GM04503 (cell line): ENCODE data around the gene RNF181.
"Not testable (repeated sequence)": the region's sequence is repeated elsewhere in the genome, so short reads cannot be mapped to it uniquely, and the experiment has no call there.

Experiments
- DNase-seq: peaks from one replicate; pipeline ENCODE4 v3.0.0-alpha.2; 2012; ENCODE audit warnings: low read depth

RNF181 gene

DNA sequence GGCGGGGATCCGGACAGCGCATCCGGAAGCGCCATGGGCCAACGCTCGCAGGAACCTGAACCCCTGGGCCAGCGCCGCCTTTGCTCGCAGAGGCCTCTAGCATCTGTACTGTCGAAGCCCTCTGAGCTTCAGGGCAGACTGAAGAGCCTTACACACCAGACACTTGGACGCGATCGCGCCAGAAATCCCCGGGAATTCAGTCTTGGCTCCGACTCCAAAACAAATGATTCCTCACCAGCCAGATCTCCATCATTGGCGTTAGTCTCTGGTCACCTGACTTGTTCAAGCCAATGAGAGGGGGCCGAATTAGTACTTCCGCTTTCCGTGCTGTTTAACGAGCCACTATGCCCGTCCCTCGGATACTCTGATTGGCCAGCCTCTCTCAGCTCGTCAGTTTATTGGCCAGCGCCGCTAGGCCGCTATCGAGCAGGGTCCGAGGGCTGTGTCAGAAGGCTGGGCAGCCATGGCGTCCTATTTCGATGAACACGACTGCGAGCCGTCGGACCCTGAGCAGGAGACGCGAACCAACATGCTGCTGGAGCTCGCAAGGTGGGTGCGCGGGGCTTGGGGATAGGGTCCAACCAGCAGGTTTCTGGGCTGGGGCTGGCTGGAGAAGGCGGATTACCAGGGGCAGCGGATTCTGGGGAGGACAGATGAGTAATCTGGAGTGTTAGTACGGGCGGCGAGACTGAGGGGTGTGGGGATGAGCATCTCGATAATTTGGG, at the start of gene RNF181:
RNF181 (plus strand) TSS at position 445 of the 725 bp plus-strand sequence; CDS start at position 464, 19 bp downstream.
- DNase-seq: peak; percentile 99

DNA sequence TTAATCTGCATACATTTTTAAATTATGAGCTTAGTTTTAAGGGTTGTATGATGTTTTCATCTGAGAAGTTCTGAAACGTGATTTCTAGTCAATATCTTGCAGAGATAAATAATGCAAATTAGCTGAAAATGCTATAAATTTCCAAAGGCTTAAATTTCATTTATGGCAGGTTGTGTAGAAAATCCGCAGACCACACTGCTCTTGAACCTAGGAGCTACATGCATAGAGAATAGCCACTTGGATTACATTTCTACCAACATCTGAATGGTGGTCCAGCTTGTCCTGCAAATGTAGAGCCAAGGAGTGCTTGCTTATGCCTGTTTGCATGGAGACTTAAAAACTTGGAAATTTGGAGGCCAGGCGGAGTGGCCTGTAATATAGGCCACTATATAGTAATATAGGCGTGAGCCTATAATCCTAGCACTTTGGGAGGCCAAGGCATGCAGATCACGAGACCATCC, 49.7 kb upstream of the RNF181 start:
- no peak for DNase-seq

GRCh38 chr2:85547089-85547858, 48.3 kb upstream of the RNF181 start:
- no peak for DNase-seq

DNA sequence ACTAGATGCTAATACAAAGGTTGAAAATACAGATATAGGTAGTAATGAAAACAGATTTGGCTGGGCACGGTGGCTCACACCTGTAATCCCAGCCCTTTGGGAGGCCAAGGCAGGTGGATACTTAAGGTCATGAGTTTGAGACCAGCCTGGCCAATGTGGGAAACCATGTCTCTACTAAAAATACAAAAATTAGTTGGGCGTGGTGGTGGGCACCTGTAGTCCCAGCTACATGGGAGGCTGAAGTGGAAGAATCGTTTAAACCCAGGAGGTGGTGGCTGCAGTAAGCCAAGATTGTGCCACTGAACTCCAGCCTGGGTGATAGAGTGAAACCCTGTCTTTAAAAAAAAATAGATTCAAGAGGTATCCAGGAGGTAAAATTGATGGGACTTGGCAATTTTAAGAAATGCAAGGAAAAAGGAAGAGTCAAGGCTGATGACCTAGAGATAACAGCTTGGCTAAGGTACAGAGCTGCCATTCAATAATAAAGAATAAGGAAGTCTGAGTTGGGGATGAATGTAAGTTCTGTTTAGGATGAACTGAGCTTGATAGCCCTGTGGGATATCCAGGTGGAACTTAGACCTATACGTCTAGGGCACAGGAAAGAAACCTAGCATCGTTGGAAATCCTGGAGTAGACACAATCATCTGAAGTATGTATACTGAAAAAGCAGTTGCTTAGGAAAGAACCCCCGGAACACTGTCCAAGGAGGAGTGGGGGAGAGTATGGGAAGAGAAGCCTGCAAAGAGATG, 47.5 kb upstream of the RNF181 start:
- DNase-seq: no peak

DNA sequence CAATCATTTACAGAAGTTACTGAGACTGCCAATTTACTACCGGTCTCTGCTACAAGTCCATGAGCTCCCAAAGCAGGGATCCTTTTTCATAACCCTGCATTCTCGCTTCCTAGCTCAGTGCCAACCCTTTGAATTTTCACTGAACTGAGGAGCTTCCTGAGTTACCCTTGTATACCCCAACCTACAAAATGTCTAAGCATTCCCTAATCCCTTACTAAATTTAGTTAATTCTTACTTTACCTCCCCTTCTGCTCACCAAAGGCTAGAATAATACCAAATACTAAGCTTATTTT, 47.0 kb upstream of the RNF181 start:
- DNase-seq: no peak

GRCh38 chr2:85549095-85549494, 46.5 kb upstream of the RNF181 start:
- DNase-seq: no peak

DNA sequence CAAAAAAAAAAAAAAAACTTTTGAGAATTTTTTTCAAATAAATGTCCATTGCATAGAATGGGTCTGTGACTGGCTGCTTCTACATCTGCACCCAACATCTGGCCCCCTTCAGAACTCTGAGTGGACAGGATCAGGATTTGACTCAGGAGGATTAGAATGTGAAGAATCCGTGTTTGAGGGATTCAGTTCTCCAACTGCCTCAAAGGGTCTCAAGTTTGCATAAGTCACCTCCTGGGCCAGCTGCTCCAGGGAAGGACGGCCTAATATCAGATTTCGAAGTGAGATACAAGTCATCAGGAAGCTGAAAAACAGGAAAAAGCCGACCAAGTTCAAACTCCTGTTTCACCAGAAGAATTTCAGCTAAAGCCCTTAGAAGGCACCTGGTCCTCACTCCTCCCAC, 45.7 kb upstream of the RNF181 start:
- peak; percentile 71 for DNase-seq

GRCh38 chr2:85550486-85550885, 45.1 kb upstream of the RNF181 start:
- no peak for DNase-seq

GRCh38 chr2:85551698-85552678, 43.6 kb upstream of the RNF181 start:
- no peak for DNase-seq

DNA sequence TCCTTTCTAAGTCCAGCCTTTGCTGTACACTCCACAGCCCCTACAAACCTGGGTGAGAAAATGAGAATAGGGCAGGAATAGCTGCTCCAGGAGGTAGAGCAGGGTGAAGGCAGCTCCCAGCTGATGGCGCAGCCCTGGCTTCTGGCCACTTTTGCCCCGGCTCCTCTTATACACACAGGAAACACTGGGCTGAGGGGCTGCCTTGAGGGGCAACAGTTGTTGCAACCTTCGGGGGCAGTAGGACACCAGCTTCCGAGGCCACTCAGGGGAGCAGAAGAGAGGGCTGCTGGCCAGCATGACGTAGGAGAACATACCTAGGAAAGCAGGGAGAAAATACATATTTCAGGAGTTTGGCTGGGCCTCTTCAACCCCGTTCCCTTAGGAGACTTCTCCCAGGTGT, 42.4 kb upstream of the RNF181 start:
- no peak for DNase-seq

- DNase-seq: no peak
These were observed 40.4 kb upstream of the RNF181 start for GRCh38 chr2:85554980-85555612.

DNA sequence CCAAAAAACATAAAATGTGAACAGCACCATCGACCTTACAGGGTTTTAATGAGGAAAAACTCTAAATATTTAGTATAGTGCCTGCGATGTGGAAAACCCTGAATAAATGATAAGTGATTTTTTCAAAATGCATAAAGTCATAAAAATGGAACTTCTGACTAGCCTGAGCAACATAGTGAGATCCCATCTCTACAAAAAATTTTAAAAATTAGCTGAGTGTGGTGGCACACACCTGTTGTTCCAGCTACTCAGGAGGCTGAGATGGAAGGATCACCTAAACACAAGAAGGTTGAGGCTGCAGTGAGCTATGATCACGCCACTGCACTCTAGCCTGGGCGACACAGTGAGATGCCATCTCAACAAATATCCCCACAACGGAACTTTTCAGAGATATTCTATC, 38.4 kb upstream of the RNF181 start:
- DNase-seq: no peak

GRCh38 chr2:85558160-85558559, 37.4 kb upstream of the RNF181 start:
- DNase-seq: no peak

DNA sequence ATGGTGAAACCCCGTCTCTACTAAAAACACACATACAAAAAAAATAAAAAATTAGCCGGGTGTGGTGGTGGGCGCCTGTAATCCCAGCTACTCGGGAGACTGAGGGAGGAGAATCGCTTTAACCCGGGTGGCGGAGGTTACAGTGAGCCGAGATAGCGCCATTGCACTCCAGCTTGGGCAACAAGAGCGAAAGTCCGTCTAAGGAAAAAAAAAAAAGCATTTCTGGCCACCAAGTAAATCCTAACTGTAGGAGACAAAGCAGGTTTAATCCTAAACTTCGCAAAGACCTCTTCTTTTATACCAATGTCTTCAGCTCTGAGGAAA, 35.2 kb upstream of the RNF181 start:
- DNase-seq: not testable (repeated sequence)

DNA sequence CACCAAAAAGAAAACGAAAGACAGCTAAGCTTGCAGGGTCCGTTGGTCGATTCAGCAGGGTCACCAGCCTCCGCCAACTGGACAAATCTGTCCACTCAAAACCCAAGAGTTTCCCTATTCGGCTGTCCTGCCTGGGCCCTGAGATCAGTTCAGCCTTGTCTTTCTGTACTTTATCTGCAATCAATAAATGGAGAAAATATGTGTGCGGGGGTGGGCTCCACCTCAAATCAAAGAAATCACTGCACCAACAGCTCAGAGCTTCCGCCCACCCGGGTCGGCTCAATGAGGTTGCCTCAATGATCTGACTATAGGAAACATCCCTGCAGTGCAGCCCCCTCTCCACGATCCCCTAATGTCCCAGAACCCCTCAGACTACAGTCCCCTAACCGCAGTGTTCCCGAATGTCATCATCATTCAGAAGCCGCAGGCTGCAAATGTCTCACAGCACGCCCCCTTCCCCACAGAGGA, 34.7 kb upstream of the RNF181 start:
- no peak for DNase-seq

DNA sequence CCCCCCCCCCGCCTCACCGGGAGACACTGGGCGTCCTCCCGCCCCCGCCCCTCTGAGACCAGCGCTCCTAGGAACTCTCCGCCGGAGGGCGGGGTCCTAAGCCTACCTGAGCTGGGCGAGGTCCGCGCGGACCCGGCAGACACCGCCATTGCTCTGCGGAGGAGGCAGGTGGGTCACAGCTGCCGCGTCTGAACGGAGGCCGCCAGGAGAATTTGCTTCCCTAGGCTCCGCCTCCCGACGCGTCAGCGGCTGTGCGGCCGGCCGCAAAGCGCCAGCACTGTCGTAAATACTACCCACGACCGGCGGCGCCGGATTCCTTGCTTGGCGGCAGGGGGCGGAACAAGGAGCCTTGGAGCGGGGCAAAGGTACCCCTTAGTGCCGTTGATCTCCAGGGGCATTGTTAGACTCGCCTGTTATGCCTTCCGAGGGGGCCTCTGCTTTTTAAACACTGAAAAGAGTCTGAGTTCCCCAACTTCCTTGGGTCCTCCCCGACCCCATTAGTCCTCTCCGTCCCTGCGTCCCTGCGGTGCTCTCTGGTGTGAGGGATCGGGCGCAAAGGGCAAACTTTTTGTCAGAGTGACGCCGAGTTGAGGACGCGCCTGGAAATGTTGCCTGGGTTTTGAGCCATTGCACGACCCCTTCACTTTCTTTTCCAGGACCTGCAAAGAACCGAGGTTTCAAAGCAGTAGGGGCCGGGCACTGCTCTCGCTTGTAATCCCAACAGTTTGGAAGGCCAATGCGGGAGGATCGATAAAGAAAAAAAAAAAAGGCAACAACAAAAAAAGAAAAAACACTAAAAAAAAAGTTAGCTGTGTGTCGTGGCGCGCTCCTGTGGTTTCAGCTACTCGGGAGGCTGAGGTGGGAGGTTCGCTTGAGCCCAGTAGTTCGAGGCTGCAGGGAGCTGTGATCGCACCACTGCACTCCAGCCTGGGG, 34.0 kb upstream of the RNF181 start, which contains the start of gene GGCX:
GGCX (minus strand) TSS at position 214 of the 933 bp plus-strand sequence; CDS start at position 149, 65 bp downstream.
- no peak for DNase-seq

- DNase-seq: no peak
These were observed 31.4 kb upstream of the RNF181 start for GRCh38 chr2:85564144-85564563.

DNA sequence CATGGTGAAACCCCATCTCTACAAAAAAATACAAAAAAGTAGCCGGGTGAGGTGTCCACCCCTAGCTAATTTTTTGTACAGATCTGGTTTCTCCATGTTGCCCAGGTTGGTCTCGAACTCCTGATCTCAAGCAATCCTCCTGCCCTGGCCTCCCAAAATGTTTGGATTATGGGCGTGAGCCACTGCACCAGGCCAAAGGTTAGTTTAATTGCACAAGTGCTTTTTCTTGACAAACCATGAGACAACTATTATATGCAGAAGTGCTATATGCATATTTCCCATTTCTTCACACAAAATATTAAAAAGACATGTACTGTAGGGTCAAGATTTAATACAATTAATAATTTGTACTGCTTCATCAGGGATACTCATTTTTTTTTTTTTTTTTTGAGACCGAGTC, 29.3 kb upstream of the RNF181 start:
- DNase-seq: no peak

- DNase-seq: no peak
These were observed 19.8 kb upstream of the RNF181 start for GRCh38 chr2:85575739-85576138.

DNA sequence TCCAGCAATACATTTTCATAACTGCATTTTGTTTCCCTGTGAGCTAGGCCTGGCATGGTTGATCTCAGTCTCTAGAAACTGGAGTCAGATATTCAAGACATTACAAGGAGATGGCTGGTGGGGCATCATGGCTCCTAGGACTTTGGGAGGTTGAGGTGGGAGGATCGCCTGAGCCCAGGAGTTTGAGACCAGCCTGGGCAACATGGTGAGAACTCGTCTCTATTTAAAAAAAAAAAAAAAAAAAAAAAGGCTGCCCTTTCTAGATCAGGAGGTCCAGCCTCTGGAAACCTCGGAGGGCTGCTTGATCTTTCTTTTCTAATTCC, 18.5 kb upstream of the RNF181 start:
- DNase-seq: no peak
